ENCODE measurements around the gene PCIF1. TPM values are rescaled to one million over a fixed set of nuclear protein-coding genes. Genes with fewer than 3 reads are reported as not detected.
A peak's percentile ranks its signal among the peaks of the same experiment; 100 is the strongest.

PCIF1 gene
- total RNA-seq, 1 donor from 2014 or later, result 43.1 TPM

DNA sequence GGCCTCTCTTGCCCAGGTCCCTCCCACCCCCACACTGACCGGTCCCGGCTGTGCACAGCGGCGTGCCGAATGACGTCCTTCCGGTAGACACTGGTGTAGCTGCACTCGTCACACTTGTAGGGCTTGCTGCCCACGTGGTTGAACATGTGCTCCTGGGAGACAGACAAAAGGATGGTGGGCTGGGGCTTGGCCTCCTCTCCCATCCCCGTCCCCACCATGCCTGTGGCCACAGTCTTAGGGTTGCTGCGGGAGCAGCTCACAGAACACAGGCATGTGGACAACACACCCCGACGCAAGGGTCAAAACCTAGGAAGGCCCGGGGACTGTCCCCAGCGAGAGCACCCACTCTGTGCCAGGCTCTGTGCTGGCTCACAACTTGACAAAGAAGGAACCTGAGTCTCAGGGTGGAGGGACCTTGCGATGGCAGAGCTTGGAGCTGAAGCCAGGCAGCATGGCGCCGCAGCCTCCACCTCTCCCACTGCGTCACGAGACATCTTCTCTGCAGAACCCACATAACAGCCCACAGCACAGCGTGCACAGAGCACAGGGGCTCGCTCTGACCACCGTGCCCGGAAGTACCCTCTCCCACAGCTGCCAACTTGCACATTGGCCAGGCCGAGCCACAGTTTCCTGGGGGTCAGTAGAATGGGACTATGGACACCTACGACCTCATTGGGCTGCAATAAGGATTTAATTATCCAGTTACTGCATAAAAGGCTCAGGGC, 27.7 kb downstream of the PCIF1 start:
- Histone ChIP-seq H3K4me1 (no peaks in the 10 kb centered on the region), H3K4me3 (no peak overlapping the region), H3K27ac (no peak overlapping the region), H3K27me3 (no peaks in the 10 kb centered on the region), H3K36me3 (peaks cover 99% of the 10 kb centered on the region), H3K9me3 (no peaks in the 10 kb centered on the region)
- DNase-seq, result peak; percentile 61
- intact Hi-C loops (cut with DNase I), result no loop called here
- TF ChIP-seq, protein P1, sequence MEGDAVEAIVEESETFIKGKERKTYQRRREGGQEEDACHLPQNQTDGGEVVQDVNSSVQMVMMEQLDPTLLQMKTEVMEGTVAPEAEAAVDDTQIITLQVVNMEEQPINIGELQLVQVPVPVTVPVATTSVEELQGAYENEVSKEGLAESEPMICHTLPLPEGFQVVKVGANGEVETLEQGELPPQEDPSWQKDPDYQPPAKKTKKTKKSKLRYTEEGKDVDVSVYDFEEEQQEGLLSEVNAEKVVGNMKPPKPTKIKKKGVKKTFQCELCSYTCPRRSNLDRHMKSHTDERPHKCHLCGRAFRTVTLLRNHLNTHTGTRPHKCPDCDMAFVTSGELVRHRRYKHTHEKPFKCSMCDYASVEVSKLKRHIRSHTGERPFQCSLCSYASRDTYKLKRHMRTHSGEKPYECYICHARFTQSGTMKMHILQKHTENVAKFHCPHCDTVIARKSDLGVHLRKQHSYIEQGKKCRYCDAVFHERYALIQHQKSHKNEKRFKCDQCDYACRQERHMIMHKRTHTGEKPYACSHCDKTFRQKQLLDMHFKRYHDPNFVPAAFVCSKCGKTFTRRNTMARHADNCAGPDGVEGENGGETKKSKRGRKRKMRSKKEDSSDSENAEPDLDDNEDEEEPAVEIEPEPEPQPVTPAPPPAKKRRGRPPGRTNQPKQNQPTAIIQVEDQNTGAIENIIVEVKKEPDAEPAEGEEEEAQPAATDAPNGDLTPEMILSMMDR (IDR thresholded peaks at IDR 0.05), result no peak
- no peak for ATAC-seq

DNA sequence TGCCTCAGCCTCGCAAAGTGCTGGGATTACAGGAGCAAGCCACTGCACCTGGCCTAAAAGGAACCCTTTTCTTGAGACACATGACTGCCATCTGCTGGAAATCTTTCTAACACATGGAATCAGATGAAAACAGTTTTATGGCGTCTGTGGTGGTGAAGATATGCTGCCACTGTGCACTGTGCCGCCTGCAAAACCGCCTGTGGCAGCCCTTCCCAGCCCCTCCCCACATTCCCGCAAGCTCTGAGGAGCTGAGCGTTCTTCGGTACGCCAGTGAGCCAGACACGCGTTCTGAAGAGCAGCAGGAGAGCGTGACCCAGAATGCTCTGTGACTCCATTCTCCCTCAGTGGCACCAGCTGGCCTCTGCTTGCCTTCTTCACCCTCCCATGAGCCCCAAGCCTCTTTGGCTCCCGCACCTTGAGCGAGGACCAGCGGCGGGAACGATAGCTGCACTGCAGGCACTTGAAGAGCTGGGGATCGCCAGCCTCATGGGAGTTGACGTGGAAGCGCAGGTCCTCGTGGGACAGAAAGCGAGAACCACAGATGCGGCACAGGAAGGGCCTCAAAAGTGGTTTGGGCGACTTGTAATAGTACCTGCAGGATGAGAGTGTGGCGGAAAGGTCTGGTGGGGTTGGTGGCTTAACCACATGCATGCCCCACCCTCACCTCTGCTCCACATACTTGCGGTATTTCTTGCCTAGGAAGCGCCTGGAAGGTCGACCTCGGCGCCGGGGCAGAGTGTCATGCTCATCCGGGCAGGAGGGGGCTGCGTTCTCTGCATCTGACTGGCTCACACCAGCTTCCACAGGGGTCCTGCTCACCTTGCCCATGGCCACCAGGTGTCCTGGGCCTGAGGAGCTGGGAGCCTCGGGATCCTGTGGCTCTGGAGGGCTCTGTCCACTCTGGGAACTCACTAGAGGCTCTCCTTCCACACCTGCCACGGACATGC, 28.8 kb downstream of the PCIF1 start:
- Histone ChIP-seq H3K9me3 (no peaks in the 10 kb centered on the region), H3K4me3 (no peak overlapping the region), H3K4me1 (no peaks in the 10 kb centered on the region), H3K27ac (no peak overlapping the region), H3K27me3 (no peaks in the 10 kb centered on the region), H3K36me3 (peaks cover 99% of the 10 kb centered on the region)
- DNase-seq (peak; percentile 58), ATAC-seq (peak; percentile 20)
- intact Hi-C loops (cut with DNase I), result no loop called here
- TF ChIP-seq, protein P1 (IDR thresholded peaks at IDR 0.05), result peak; percentile 33

DNA sequence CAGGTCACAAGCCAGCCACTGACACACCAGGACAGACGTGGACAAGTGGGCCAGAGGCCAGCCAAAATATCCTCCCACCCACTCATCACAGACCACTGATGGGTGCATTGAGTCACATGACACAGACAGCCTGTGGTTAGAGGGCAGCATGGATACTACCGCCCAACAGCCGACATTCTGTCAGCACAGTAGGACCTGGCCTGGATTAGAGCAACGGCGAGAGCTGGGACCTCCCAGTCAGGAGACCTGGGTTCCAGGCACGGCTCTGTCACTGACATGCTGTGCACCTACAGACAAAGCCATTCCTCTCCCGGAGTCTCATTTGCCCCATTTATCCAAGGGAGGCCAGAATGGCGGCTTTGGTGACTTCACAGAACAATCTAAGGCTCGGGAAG, 29.5 kb downstream of the PCIF1 start:
- Histone ChIP-seq H3K36me3 (peaks cover 99% of the 10 kb centered on the region), H3K27me3 (no peaks in the 10 kb centered on the region), H3K27ac (no peak overlapping the region), H3K9me3 (no peaks in the 10 kb centered on the region), H3K4me1 (no peaks in the 10 kb centered on the region), H3K4me3 (no peak overlapping the region)
- DNase-seq, result peak; percentile 44
- TF ChIP-seq, protein P1 (IDR thresholded peaks at IDR 0.05), result no peak
- no peak for ATAC-seq
- intact Hi-C loops (cut with DNase I), result no loop called here

DNA sequence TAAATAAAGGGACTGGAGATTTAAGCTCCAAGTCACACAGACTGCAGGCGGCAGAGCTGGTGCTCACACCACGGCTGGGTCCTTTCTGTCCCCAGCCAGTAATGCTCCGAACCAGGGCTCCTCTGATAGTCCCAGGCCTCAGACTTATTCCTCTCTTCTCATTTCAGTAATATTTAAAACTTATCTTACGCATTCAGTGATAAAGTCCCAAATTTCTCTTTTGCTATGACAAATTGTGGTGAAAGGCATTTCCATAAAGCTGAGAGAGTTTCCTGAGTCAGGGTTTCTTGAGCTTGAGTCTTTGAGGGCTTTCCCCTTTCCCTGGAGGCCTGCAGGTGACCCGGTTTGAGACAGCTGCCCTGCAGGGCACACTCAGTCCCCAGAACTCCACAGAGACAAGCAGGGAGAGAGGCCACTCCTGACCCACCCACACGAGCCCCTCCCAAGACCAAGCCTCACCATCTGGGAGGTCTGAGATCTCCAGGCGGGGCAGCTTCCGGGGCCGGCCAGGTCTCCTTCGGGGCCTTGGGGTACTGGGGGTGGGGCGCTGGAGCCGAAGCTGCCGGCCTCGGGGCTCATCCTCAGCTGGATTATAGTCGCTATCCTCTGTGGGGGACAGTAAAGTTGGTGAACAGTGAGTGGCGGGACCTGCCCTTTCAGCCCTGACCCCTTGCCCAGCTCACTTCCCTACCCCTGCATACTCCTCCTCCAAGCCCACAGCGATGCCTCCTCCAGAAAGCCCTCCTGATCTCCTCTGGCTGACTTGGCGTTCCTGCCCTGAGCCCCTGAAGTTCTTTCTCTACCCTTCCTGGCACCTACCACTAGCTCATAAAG, 30.9 kb downstream of the PCIF1 start:
- peaks cover 92% of the 10 kb centered on the region for H3K36me3 ChIP-seq
- peaks cover 12% of the 10 kb centered on the region for H3K4me1 ChIP-seq
- no peaks in the 10 kb centered on the region for H3K27me3 ChIP-seq
- no peaks in the 10 kb centered on the region for H3K9me3 ChIP-seq
- no peak overlapping the region for H3K4me3 ChIP-seq
- ATAC-seq (no peak), DNase-seq (peak; percentile 37)
- no peak overlapping the region for H3K27ac ChIP-seq
- TF ChIP-seq, protein P1 (IDR thresholded peaks at IDR 0.05), result no peak
- intact Hi-C loops (cut with DNase I), result no loop called here

DNA sequence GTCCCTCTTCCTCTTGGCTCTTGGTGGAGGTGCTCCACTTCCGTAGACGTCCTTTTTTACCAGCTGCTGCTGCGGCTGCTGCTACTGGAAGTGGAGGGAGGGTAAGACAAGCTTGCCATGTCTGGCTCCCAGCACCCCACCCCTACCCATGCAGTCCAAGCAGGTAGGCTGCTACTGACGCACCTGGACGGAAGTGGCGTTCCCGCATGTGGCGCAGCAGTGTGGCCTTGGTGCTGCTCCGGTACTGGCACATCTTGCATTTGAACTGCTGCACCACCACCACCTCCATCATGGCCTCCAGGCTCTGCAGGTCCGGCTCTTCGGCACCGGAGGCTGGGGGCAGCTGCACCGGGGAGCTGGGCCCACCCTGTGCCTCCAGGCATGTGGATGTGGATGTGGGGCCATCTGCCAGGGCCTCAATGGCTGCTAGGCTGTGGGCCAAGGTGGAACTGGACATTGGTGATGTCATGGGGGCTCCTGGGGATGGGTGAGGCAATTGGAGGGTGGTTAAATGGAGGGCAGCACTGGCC, 33.1 kb downstream of the PCIF1 start:
- TF ChIP-seq, protein P1 (IDR thresholded peaks at IDR 0.05), result no peak
- intact Hi-C loops (cut with DNase I), result no loop called here
- Histone ChIP-seq H3K4me3 (no peak overlapping the region), H3K9me3 (no peaks in the 10 kb centered on the region), H3K27me3 (no peaks in the 10 kb centered on the region), H3K4me1 (peaks cover 16% of the 10 kb centered on the region), H3K36me3 (peaks cover 70% of the 10 kb centered on the region), H3K27ac (no peak overlapping the region)
- DNase-seq, result peak; percentile 59
- ATAC-seq, result no peak
